CD4-positive, CD25-positive, alpha-beta regulatory T cell (primary cell): ENCODE data around the gene PRDM16. TPM values are rescaled to one million over a fixed set of nuclear protein-coding genes. Genes with fewer than 3 reads are reported as not detected.

Source experiments
- ATAC-seq, 2 donors: fragments of 150-1000 bp; cut with Tn5 transposase; one replicate each; pipeline ENCODE4 v1.10.0; 2021; ENCODE audit warnings: low read depth in 2 of 2, moderate number of reproducible peaks in 2 of 2, moderate library complexity in 1 of 2
- DNase-seq, 3 donors: peaks; one replicate each; pipeline versions ENCODE4 v3.0.0 to v3.0.0-alpha.2; 2012 to 2022; ENCODE audit warnings: mixed read lengths in 1 of 3
- H3K27ac ChIP-seq: one replicate; pipeline ENCODE4 v1.7.0; 2013; ENCODE audit warnings: mild to moderate bottlenecking, low read length; ENCODE audit not compliant: insufficient read depth, poor library complexity, severe bottlenecking
- H3K27me3 ChIP-seq: one replicate; pipeline ENCODE4 v1.7.0; 2013; ENCODE audit warnings: low read length; ENCODE audit not compliant: control insufficient read depth, insufficient read depth
- H3K36me3 ChIP-seq: one replicate; pipeline ENCODE4 v1.7.0; 2013; ENCODE audit warnings: mild to moderate bottlenecking, low read length, moderate library complexity; ENCODE audit not compliant: control insufficient read depth, insufficient read depth
- H3K4me1 ChIP-seq: 2 replicates; pipeline ENCODE4 v1.7.0; 2013; ENCODE audit warnings: mild to moderate bottlenecking, low read length; ENCODE audit not compliant: insufficient read depth, control insufficient read depth, poor library complexity, severe bottlenecking
- H3K4me3 ChIP-seq: one replicate; pipeline ENCODE4 v1.7.0; 2013; ENCODE audit warnings: low read depth, mild to moderate bottlenecking, low read length, moderate library complexity
- H3K9me3 ChIP-seq, 2 experiments: 1 replicate in 1 of 2; 2 replicates in 1 of 2; pipeline ENCODE4 v1.7.0; 2013; ENCODE audit warnings: low read length in 2 of 2, mild to moderate bottlenecking in 1 of 2, moderate library complexity in 1 of 2; ENCODE audit not compliant: control insufficient read depth in 2 of 2
- H3K27ac Mint-ChIP-seq, 3 donors: one replicate each; pipeline ENCODE4 v1.8.0; 2020 to 2022; ENCODE audit warnings: mild to moderate bottlenecking in 3 of 3, mixed read lengths in 3 of 3, moderate library complexity in 2 of 3
- H3K27me3 Mint-ChIP-seq: one replicate; pipeline ENCODE4 v1.8.0; 2022; ENCODE audit warnings: mild to moderate bottlenecking, mixed read lengths
- H3K36me3 Mint-ChIP-seq: one replicate; pipeline ENCODE4 v1.8.0; 2020; ENCODE audit warnings: mixed read lengths
- H3K4me1 Mint-ChIP-seq, 4 donors: one replicate each; pipeline ENCODE4 v1.8.0; 2020 to 2022; ENCODE audit warnings: mixed read lengths in 4 of 4, mild to moderate bottlenecking in 1 of 4
- H3K4me3 Mint-ChIP-seq, 4 donors: one replicate each; pipeline ENCODE4 v1.8.0; 2020 to 2022; ENCODE audit warnings: mild to moderate bottlenecking in 4 of 4, mixed read lengths in 4 of 4, moderate library complexity in 3 of 4
- H3K9me3 Mint-ChIP-seq, 7 donors: one replicate each; pipeline ENCODE4 v1.8.0; 2020 to 2022; ENCODE audit warnings: mixed read lengths in 7 of 7, mild to moderate bottlenecking in 3 of 7, moderate library complexity in 2 of 7
- polyA plus RNA-seq, 4 donors: library from polyadenylated mRNA; unstranded; fragments of 300-500 nt; fragmentation: Illumina TruSeq; gene quantifications; one replicate each; pipeline ENCODE4 v1.2.3, GENCODE V29; 2021
- total RNA-seq: library from RNA; stranded (reverse); gene quantifications from one replicate; pipeline ENCODE4 v1.2.3, GENCODE V29; 2022

The PRDM16 gene
- total and polyA plus RNA-seq, 5 donors from 2014 or later: 0.27 TPM; not detected in 4

DNA sequence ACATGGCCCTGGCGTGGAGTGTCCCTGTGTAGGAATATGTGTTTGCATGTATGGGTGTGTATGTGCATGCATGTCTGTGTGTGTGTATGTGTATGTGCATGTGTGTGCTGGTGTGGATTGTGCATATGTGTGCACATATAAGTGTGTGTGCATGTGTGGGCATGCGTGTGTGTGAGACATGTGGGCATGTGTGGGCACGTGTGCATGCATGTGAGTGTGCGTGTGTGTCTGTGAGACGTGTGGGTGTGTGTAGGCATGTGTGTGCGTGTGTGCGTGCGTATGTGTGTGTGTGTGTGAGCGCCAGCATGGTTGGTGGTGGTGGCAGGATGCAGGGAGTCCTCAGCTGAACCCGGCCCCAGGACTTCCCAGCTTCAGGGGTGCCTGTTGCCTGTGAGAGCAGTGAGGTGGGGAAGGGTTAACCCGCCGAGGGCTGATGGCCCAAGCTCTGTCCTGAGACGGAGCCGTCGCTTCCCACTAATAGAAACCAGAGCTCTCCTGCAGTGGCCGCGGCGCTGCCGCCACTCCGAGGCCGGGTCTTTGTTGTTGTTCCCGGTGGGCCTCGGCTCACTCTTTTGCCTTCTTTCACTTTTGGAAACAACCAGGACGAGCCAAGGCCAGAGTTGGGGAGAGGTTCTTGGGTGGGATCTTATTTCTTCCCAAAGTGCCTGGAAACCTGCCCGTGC is 241.9 kb downstream of the PRDM16 start:
- no peaks in the 10 kb centered on the region for H3K27me3 Mint-ChIP-seq
- Histone ChIP-seq H3K4me3 (no peak overlapping the region), H3K4me1 (no peaks in the 10 kb centered on the region), H3K36me3 (no peaks in the 10 kb centered on the region), H3K27ac (no peak overlapping the region), H3K27me3 (no peaks in the 10 kb centered on the region), H3K9me3 (no peaks in the 10 kb centered on the region)
- DNase-seq (no peak), ATAC-seq (no peak)
- H3K27ac Mint-ChIP-seq: no peak overlapping the region
- peaks cover 0 to 3% (median 0%) of the 10 kb centered on the region in 7 donors for H3K9me3 Mint-ChIP-seq
- no peak overlapping the region for H3K4me3 Mint-ChIP-seq
- no peaks in the 10 kb centered on the region for H3K36me3 Mint-ChIP-seq
- H3K4me1 Mint-ChIP-seq: no peaks in the 10 kb centered on the region

DNA sequence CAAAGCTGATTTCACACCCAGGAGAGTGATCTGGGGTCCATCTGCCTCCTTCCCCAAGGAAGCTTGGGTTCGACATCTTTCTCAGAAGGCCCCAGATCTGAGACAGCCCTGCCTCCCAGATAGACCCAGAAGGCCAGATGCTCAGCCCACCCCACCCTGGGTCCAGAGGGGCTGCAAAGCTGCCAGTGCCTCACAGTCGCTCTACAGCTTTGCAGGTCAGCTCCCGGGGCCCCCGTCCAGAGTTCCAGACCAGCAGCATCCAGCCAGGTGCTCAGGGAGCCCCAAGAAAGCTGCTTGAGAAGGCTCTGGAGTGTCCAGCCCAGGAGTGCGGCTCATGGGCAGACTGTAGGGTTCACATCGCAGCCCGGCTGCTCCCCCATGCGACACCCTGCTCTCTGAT is 242.7 kb downstream of the PRDM16 start:
- H3K4me3 ChIP-seq: no peak overlapping the region
- peaks cover 3 to 5% of the 10 kb centered on the region in 2 experiments for H3K9me3 ChIP-seq
- Mint-ChIP-seq H3K9me3 (peaks cover 0 to 5% (median 3%) of the 10 kb centered on the region in 7 donors), H3K27ac (no peak overlapping the region), H3K36me3 (no peaks in the 10 kb centered on the region), H3K4me1 (peaks cover 0 to 2% (median 0%) of the 10 kb centered on the region in 4 donors), H3K27me3 (no peaks in the 10 kb centered on the region), H3K4me3 (no peak overlapping the region)
- H3K4me1 ChIP-seq: no peaks in the 10 kb centered on the region
- H3K36me3 ChIP-seq: no peaks in the 10 kb centered on the region
- H3K27me3 ChIP-seq: no peaks in the 10 kb centered on the region
- ATAC-seq (no peak), DNase-seq (no peak)
- no peak overlapping the region for H3K27ac ChIP-seq

DNA sequence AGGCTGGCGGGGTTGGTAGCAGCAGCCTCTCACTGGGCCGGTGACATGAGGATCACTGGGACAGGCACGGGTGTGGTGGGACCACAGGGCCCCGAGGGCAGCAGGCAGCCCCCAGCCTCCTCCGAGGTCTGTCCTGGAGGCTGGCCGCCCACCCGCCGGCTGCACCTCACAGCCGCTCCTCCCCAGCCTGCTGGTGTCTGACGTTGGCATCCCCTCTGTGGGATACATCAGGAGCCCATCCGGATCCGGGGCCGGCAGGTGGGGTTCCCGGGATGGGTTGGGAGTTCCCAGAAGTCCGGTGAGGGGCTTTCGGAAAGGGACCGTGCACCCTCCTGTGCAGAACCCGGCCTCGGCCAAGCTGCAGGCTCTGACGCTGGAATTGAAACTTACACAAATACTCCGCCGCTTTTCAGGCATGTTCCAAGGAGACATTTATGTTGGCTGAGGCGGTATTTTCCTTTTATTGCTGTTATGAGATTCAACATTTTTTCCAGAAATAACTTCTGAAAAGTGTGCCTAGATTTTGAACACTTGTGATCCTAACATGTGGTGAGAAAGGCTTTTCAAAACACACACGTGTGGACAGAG is 243.4 kb downstream of the PRDM16 start:
- no peaks in the 10 kb centered on the region for H3K27me3 ChIP-seq
- Mint-ChIP-seq H3K36me3 (no peaks in the 10 kb centered on the region), H3K9me3 (peaks cover 0 to 7% (median 6%) of the 10 kb centered on the region in 7 donors), H3K4me3 (peak overlapping the region in 1 of 4 donors; percentile 58), H3K27ac (no peak overlapping the region), H3K27me3 (no peaks in the 10 kb centered on the region), H3K4me1 (peaks cover 0 to 6% (median 0%) of the 10 kb centered on the region in 4 donors)
- peaks cover 7 to 12% of the 10 kb centered on the region in 2 experiments for H3K9me3 ChIP-seq
- no peak for DNase-seq
- H3K4me1 ChIP-seq: no peaks in the 10 kb centered on the region
- no peak overlapping the region for H3K4me3 ChIP-seq
- no peak overlapping the region for H3K27ac ChIP-seq
- ATAC-seq: no peak
- H3K36me3 ChIP-seq: no peaks in the 10 kb centered on the region

DNA sequence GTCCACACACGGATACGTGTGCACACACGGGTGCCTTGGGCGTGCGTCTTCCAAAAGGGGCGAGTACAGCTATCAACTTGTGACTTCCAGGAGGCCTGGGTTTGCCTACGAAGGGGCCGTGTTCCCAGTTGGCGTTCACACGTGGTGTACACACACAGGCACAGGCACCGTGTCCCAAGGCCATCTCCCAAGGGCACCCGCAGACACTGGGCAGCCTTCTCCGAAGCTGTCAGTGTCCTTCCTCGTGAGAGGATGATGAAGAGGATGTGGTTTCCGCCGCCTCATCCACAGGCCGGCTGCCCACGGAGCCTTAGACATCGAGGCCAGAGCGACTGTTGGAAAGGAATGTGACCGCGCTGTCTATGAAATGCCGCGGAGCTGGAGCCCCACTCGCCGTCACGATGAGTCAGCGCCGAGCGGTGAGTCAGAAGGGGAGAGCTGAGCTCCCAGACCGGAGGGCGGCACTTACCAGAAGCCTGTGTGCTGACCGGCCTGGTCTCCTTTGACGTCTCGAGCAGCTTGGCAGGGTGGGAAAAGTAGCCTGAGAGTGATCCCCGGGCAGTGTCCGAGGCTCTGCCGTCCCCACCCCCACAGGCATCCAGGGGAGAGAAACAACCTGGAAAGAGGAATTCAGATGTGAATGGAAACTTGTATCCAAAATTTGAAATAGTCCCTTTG is 244.0 kb downstream of the PRDM16 start:
- Histone ChIP-seq H3K36me3 (no peaks in the 10 kb centered on the region), H3K4me3 (no peak overlapping the region), H3K27ac (no peak overlapping the region), H3K9me3 (peaks cover 7 to 12% of the 10 kb centered on the region in 2 experiments), H3K4me1 (no peaks in the 10 kb centered on the region), H3K27me3 (no peaks in the 10 kb centered on the region)
- peaks cover 0 to 7% (median 6%) of the 10 kb centered on the region in 7 donors for H3K9me3 Mint-ChIP-seq
- H3K36me3 Mint-ChIP-seq: no peaks in the 10 kb centered on the region
- H3K27ac Mint-ChIP-seq: no peak overlapping the region
- H3K4me1 Mint-ChIP-seq: peaks cover 0 to 6% (median 0%) of the 10 kb centered on the region in 4 donors
- H3K4me3 Mint-ChIP-seq: no peak overlapping the region
- H3K27me3 Mint-ChIP-seq: no peaks in the 10 kb centered on the region
- DNase-seq: peak in 1 of 3 donors; percentile 4
- ATAC-seq: no peak

DNA sequence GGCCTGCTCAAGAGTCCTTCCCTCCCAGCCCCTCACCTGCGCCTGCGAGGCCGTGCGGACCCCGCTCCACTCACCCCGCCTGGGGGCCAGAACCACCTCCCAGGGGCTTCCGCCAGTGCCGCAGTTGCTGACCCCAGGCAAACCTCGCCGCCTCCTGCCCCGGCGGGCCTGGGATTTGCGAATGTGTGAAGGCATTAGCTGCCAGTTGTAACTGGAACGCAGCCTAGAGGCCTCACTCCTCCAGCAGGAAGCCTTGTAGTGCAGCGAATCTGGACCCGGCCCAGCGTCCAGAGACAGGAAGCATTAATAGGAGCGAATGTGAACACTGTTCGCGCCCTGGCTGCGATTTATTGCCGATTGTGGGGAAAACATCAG is 244.6 kb downstream of the PRDM16 start:
- peaks cover 0 to 10% (median 6%) of the 10 kb centered on the region in 7 donors for H3K9me3 Mint-ChIP-seq
- DNase-seq (no peak), ATAC-seq (no peak)
- H3K27ac Mint-ChIP-seq: no peak overlapping the region
- H3K36me3 Mint-ChIP-seq: no peaks in the 10 kb centered on the region
- no peaks in the 10 kb centered on the region for H3K27me3 Mint-ChIP-seq
- Histone ChIP-seq H3K4me3 (no peak overlapping the region), H3K36me3 (no peaks in the 10 kb centered on the region), H3K4me1 (no peaks in the 10 kb centered on the region), H3K27me3 (no peaks in the 10 kb centered on the region), H3K27ac (no peak overlapping the region), H3K9me3 (peaks cover 7 to 12% of the 10 kb centered on the region in 2 experiments)
- peaks cover 0 to 8% (median 0%) of the 10 kb centered on the region in 4 donors for H3K4me1 Mint-ChIP-seq
- H3K4me3 Mint-ChIP-seq: no peak overlapping the region

DNA sequence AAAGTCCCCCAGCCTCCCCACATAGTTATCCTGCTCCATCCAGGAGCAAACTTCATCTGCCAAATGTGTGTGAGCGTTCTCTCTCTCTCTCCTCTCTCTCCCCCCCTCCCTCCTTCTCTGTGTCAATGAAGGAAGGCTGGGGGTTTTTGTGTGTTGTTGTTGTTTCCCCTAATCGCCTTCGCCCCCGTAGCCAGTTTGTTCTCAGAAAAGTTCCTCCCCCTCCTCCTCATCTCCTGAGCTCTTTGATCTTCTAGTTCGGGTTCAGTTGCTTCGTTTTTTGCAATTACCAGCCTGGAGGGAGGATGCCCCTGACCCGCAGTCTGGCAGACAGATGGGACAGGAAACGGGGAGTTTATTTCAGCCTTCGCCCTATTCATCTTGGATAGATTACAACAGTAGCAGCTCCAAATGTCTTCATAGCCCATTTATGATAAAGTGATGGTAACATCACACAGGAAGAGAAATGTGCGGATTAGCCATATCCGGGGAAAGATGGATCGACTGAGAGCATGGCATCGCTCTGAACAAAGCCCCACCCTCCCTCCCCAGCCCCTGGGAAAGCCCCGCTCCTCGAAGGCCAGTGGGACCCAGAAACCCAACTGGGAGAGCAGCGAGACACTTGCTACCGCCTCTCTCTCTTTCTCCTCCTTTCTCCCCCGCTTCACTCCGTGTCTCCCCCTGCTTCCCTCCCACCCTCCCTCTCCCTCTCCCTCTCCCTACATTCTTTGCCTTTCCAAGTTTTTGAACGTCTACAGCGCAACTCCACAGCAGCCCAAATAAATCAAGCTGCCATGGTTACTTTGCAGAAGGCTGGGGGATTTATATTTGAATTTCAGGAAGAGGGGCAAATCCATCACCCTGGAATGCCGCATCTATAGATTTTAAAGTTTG is 245.7 kb downstream of the PRDM16 start:
- Mint-ChIP-seq H3K4me3 (no peak overlapping the region), H3K36me3 (no peaks in the 10 kb centered on the region), H3K27ac (no peak overlapping the region), H3K27me3 (no peaks in the 10 kb centered on the region), H3K4me1 (peaks cover 0 to 8% (median 0%) of the 10 kb centered on the region in 4 donors), H3K9me3 (peaks cover 0 to 10% (median 6%) of the 10 kb centered on the region in 7 donors)
- Histone ChIP-seq H3K4me3 (no peak overlapping the region), H3K27ac (no peak overlapping the region), H3K36me3 (no peaks in the 10 kb centered on the region), H3K9me3 (peaks cover 7 to 12% of the 10 kb centered on the region in 2 experiments), H3K4me1 (no peaks in the 10 kb centered on the region), H3K27me3 (no peaks in the 10 kb centered on the region)
- DNase-seq: no peak
- no peak for ATAC-seq
